Brain microvascular endothelial cell (primary cell): ENCODE results near the gene CD101.

Experiments used
- DNase-seq: peaks from one replicate; pipeline ENCODE4 v3.0.0-alpha.2; 2020
- H3K27ac ChIP-seq: fragments of 250-450 bp; sonication (Bioruptor Pico); 2 replicates; pipeline ENCODE4 v1.5.1; 2020; ENCODE audit warnings: mild to moderate bottlenecking, moderate library complexity
- H3K27me3 ChIP-seq: fragments of 250-450 bp; sonication (Bioruptor Pico); replicated peaks from 2 replicates; pipeline ENCODE4 v1.5.1; 2020; ENCODE audit warnings: mild to moderate bottlenecking
- H3K36me3 ChIP-seq: fragments of 250-450 bp; sonication (Bioruptor Pico); replicated peaks from 2 replicates; pipeline ENCODE4 v1.5.1; 2020; ENCODE audit warnings: mild to moderate bottlenecking
- H3K4me3 ChIP-seq: 2 replicates; pipeline ENCODE4 v1.5.1; 2011; ENCODE audit warnings: low read depth, mild to moderate bottlenecking, control low read depth, low read length, moderate library complexity
- CTCF ChIP-seq: IDR thresholded peaks from 2 replicates; pipeline ENCODE4 v1.5.1; 2011; ENCODE audit warnings: low read depth, mild to moderate bottlenecking, moderate library complexity, low read length, control low read depth, inconsistent platforms; ENCODE audit errors: missing control alignments
- in situ Hi-C: cut with HindIII; loops from 2 replicates; pipeline ENCODE4 v1.10.0; 2017; ENCODE audit warnings: low sequenced_read_pairs, low pct_ligation_motif_present

CD101 gene

GRCh38 chr1:116958977-116959376 lies 42.6 kb upstream of the CD101 start:
- TF ChIP-seq CTCF: no peak
- no peaks in the 10 kb centered on the region for H3K36me3 ChIP-seq
- H3K27ac ChIP-seq: no peak overlapping the region
- no peaks in the 10 kb centered on the region for H3K27me3 ChIP-seq
- H3K4me3 ChIP-seq: no peak overlapping the region
- in situ Hi-C loops: no loop called here
- no peak for DNase-seq

GRCh38 chr1:116961606-116962005 lies 40.0 kb upstream of the CD101 start:
- Histone ChIP-seq H3K27me3 (no peaks in the 10 kb centered on the region), H3K27ac (no peak overlapping the region), H3K36me3 (no peaks in the 10 kb centered on the region), H3K4me3 (no peak overlapping the region)
- in situ Hi-C loops: no loop called here
- no peak for TF ChIP-seq CTCF
- DNase-seq: no peak

GRCh38 chr1:116962987-116963639 lies 38.4 kb upstream of the CD101 start:
- H3K27me3 ChIP-seq: no peaks in the 10 kb centered on the region
- no peak overlapping the region for H3K4me3 ChIP-seq
- H3K36me3 ChIP-seq: no peaks in the 10 kb centered on the region
- no peak overlapping the region for H3K27ac ChIP-seq
- TF ChIP-seq CTCF: no peak
- in situ Hi-C loops: no loop called here
- no peak for DNase-seq

- no peak for TF ChIP-seq CTCF
- Histone ChIP-seq H3K36me3 (no peaks in the 10 kb centered on the region), H3K27ac (no peak overlapping the region), H3K4me3 (no peak overlapping the region), H3K27me3 (no peaks in the 10 kb centered on the region)
- in situ Hi-C loops: no loop called here
- DNase-seq: no peak
These were observed 34.8 kb upstream of the CD101 start for GRCh38 chr1:116966791-116967190.

GRCh38 chr1:116968724-116969123 lies 32.8 kb upstream of the CD101 start:
- Histone ChIP-seq H3K27ac (no peak overlapping the region), H3K36me3 (no peaks in the 10 kb centered on the region), H3K4me3 (no peak overlapping the region), H3K27me3 (no peaks in the 10 kb centered on the region)
- in situ Hi-C loops: no loop called here
- no peak for TF ChIP-seq CTCF
- DNase-seq: no peak

GRCh38 chr1:116971258-116971860 lies 30.2 kb upstream of the CD101 start:
- in situ Hi-C loops: no loop called here
- Histone ChIP-seq H3K36me3 (no peaks in the 10 kb centered on the region), H3K4me3 (no peak overlapping the region), H3K27ac (no peak overlapping the region), H3K27me3 (no peaks in the 10 kb centered on the region)
- TF ChIP-seq CTCF: no peak
- no peak for DNase-seq
